Measurements from ENCODE around the gene UBE2J1.

Gene UBE2J1

GRCh38 chr6:89286516-89286915 lies 66.0 kb downstream of the UBE2J1 start:
- no peak for DNase-seq

- no peak for DNase-seq
Measured at GRCh38 chr6:89284963-89285735, 67.4 kb downstream of the UBE2J1 start.

GRCh38 chr6:89284081-89284480 lies 68.4 kb downstream of the UBE2J1 start:
- no peak for DNase-seq

- DNase-seq: no peak
Measured at GRCh38 chr6:89282749-89283148, 69.8 kb downstream of the UBE2J1 start.

GRCh38 chr6:89281779-89282246 lies 70.7 kb downstream of the UBE2J1 start:
- peak; percentile 50 for DNase-seq

- DNase-seq: no peak
Measured at GRCh38 chr6:89278956-89279355, 73.6 kb downstream of the UBE2J1 start.
